Activated T-cell treated with anti-CD3 and anti-CD28 coated beads for 1 hour (primary cell): ENCODE results near the gene YWHAQ.

Source experiments
- DNase-seq: peaks from one replicate; pipeline ENCODE4 v3.0.0-alpha.2; 2020; ENCODE audit warnings: low read depth

Gene YWHAQ

GRCh38 chr2:9630736-9631552 lies at the start of gene YWHAQ:
Gene YWHAQ, minus strand, starts transcription at chr2:9630997. Its CDS starts 545 bp downstream, at chr2:9630452.
- peak; percentile 94 for DNase-seq

DNA sequence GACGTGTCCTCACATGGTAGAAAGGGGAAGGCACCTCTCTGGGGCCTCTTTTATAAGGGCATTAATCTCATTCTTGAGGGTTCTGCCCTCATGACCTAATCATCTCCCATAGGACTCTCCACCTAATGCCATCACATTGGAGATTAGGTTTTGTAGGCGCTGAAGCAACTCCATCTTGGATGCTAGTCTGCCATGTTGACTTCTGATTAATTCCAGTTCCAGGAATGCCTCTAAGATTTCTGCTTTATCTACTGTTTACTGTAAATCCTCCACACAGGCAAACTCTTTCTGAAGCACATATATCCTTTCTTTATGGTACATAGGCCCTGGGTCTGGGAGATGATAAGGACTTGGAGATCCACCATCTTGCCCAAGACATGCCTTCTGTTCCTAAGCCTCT lies 49.3 kb upstream of the YWHAQ start:
- no peak for DNase-seq

GRCh38 chr2:9679218-9679617 lies 48.4 kb upstream of the YWHAQ start:
- DNase-seq: no peak

GRCh38 chr2:9678544-9678943 lies 47.7 kb upstream of the YWHAQ start:
- DNase-seq: no peak

GRCh38 chr2:9675415-9676351 lies 44.9 kb upstream of the YWHAQ start:
- no peak for DNase-seq

- no peak for DNase-seq
These were observed 44.2 kb upstream of the YWHAQ start for GRCh38 chr2:9674891-9675414.

DNA sequence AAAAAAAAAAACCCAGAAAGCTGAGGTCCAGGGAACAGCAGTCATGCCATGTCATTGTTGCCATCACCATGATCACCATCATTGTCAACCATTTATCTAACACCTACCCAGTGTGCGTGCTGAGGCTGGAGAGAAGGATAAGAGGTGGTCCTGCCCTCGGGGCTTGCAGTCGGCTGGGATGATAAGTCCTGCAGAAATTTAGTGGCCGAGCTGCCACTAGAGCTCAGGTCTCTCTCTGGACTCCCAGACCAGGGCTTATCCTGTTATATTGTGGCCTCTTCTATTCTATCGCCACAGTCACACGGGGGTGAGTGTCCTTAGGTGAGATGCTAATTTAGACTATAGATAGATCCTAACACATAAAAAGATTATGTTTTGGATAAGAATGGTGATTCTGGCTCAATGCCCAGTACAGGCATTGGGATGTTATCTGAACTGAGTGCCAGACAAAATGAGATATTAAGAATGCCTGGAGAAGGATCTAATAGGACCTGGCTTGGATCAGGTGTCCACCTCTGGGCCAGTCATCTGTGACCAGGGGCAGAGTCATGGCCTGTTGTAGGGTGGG lies 43.2 kb upstream of the YWHAQ start:
- no peak for DNase-seq

- DNase-seq: no peak
These were observed 38.0 kb upstream of the YWHAQ start for GRCh38 chr2:9668687-9669345.

DNA sequence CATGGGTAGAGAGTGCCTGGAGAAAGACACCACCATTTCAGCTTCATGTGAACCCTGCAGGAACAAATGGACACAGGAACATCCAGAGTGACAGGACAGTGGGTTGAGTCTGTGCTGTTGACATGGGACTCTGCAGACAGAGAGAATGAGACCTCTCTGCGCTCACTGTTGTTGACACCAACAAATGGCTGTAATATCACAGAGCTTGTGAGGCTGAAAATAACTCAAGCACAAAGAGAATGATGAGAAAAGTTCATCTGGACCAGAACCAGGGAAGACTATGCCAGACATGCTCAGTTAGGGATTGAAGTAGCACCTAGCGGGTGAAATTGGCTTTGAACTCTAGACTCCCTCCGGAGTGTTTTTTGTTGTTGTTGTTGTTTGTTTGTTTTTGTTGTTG lies 37.0 kb upstream of the YWHAQ start:
- no peak for DNase-seq

- no peak for DNase-seq
These were observed 35.5 kb upstream of the YWHAQ start for GRCh38 chr2:9666306-9666705.

DNA sequence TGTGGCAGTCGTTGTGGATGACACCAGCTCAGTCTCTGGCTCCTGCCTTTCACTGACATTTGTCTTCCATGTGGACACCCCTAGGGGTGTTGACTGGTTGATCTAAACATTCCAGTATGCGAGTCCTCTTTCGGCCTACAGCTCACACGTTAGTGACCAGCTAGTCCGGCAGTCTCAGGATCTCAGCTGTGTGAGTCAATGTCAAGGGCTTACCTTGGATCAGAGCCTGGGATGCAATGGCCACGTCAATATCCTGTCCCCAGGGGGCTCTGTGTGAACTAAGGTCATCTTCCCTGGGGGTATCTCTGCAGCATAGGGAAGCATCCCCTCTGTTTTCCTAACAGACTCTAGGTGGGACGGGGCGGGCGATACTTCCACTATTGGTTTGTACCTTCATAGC lies 35.1 kb upstream of the YWHAQ start:
- DNase-seq: no peak

- no peak for DNase-seq
These were observed 33.6 kb upstream of the YWHAQ start for GRCh38 chr2:9664365-9664764.

- DNase-seq: no peak
These were observed 32.4 kb upstream of the YWHAQ start for GRCh38 chr2:9663008-9663879.

DNA sequence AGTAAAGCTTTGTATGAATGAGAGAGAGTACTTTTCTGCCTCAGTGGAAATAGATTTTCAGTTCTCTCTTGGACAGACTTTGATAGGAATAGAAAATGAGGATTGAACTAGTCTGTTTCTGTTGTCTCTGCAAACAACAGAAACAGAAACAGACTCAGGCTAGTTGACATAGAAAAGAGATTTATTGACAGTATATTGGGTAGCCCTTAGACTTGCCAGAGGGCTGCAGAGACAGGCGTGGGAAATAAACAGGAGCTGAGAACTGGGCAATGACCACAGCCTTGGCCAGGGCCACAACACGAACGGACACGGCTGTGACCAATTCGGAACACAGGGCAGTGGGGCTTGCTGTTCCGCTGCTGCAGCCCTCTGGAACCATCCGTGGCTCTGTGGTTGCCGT lies 30.5 kb upstream of the YWHAQ start:
- DNase-seq: no peak

- DNase-seq: no peak
These were observed 30.0 kb upstream of the YWHAQ start for GRCh38 chr2:9660781-9661180.

DNA sequence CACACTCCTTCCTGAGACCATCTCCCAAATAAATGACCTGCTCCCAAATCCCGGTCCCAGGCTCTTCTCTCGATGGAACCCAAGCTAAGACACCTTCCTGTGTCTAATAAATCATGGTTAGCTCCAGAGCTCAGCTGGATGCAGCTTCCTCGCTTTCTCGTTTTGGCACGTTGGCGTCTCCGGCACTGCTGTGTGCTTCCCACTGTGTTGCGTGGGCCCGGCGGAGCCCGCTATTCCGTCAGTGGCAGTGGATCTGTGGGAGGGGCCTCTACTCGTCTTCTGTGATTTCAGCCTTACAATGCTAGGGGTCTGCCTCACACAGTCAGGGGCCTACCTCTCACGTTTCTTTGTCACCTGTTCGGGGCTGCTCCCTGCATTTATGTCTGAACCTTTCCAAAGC lies 29.4 kb upstream of the YWHAQ start:
- DNase-seq: no peak

- no peak for DNase-seq
These were observed 28.2 kb upstream of the YWHAQ start for GRCh38 chr2:9658972-9659371.

- DNase-seq: no peak
These were observed 26.9 kb upstream of the YWHAQ start for GRCh38 chr2:9657731-9658130.

DNA sequence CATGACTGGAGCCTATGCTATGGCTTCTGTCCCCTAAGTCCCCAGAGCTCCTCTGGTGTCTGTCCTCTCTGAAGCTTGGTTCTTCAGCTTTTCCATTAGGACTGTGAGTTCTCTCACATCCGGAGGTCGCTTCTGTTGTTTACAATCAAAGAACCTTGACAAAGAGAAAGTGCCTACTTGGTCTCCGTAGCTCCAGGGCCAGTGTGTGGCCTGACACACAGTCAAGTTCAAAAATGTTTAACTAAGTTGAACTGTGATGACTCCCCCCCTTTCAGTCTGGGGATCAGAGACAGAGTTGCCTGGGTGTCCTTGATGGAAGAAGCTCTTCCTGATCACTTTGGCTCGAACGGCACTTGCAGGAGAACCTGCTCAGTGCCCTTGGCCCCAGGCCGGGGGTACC lies 26.3 kb upstream of the YWHAQ start:
- no peak for DNase-seq

GRCh38 chr2:9656270-9656766 lies 25.5 kb upstream of the YWHAQ start:
- DNase-seq: peak; percentile 14
